HG02884 (cell line): Measurements from ENCODE around the gene MBNL1.

Source experiments
- ATAC-seq: cut with Tn5 transposase; IDR thresholded peaks from one replicate; pipeline ENCODE4 v1.9.1; 2021; ENCODE audit warnings: mild to moderate bottlenecking, moderate library complexity; ENCODE audit not compliant: unreplicated experiment

MBNL1 gene

DNA sequence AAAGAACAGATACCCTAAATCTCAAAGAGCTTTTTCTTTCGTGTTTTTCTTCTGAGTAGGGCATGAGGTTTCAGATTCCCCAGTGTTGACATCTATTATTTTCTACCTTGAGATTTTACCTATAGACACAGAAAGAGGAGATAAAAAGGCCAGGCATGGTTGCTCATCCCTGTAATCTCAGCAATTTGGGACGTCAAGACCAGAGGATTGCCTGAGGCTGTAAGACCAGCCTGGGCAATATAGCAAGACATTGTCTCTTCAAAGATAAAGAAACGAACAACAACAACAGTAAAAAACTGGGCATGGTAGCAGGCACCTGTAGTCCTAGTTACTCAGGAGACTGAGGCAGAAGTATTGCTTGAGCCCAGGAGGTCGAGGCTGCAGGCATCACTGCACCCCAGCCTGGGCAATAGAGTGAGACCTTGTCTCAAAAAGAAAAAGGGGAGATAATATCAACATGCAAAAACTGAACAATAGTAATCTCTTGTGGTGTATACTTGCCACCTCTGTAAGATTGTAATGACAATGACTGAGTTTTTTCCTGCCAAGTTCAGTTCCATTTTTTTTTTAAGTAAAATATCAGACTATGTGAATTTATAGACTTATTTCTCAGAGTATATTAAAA, 71.3 kb downstream of the MBNL1 start:
- no peak for ATAC-seq

DNA sequence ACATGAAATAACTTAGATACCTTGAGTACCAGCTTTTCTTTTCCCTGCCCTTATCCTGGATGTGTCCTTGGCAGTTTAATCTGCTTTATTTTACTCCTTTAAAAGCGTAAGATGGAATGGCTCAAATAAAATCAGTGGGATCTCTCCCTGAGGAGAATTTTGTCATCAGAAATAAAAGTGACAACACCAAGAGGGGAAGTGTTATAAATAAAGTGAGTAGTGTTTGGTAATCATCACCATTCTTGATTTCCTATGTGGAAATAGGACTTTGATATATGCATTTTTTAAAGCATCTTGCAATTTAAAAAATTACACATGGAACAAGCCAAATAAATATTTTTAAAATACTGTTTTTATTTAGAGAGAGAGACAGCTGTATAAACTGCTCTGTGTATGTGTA, 76.5 kb downstream of the MBNL1 start:
- ATAC-seq: no peak

DNA sequence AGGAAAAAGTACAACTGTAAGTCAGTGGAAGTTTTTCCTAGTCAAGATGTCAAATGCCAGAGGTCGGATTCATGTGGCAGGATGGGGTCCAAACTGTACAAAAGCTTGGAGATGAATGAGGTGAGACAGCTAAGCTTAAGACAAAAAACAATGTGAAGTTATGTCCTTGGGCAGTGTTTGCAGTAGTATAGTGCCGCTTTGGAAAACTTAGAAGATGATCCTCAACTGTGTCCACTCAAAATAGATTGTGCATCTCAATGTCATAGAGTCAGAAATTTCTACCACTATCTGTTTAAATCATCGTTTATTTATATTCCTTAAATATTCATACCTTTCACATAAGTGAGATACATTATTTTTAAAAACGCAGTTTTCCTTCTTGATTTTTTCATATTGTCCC, 77.3 kb downstream of the MBNL1 start:
- no peak for ATAC-seq

DNA sequence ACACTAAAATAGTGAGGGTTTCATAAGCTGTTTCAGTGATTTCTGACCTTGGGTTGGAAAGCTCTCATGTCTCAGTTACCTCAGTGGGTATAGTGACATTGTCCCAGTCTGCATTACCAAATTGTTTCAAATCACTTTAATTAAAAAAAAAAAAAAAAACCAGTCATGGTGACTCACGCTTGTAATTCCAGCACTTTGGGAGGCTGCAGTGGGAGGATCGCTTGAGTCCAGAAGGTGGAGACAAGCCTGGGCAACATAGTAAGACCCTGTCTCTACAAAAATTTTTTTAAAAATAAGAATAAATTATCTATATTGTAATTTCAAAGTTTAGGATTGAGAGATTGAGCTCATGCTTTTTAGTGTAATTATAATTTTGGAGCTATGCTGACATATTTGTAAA, 78.0 kb downstream of the MBNL1 start:
- no peak for ATAC-seq

DNA sequence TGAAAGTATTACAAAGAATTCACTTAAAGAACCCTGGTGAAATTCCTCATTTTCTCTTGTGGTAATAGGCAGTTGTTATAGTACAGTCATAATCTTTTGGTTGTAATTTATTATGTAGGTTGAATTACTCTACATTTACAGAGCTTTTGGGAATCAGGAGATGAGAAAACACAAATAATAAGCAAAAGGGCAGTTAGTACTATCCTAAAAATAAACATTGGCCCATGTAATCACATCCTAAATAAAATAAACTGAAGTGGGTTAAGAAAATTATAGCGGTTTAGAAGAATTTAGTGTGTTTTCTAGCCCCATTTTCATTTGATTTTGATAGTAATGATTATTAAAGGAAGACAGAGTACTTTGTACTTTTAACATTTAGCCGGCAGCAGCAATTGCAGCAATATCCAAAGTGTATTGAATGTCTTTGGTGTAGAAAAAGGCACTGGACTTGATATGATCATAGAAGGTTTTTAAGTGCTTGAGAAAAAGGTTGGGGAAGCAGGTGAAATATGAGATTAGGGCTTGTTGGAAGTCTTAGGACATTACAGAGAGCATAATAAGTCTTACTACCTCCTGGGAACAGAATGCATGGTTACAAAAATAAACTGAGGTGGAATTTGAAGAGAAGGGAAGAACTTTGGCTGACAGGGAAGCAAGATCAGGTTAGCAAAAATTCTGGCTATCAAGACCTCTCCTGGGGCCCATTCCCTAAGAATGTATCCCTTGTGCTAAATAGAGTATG, 79.9 kb downstream of the MBNL1 start:
- ATAC-seq: no peak

DNA sequence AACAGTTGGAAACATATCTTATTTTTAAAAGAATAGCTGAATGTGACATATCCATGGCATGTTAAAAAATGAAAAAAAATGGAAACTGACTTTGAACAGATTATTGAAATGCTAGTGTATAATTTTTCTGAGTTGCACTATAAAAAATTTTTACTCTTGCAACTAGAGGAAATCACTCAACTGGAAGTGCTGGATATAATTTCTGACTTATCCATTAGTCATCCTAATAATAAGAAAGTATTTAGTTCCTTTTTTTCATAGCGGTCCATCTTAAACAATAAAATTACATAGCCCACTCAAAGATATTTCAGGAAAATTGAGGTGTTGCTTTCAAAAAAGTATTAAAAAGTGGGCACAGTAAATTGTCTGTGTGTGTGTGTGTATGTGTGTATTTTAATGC, 80.7 kb downstream of the MBNL1 start:
- ATAC-seq: no peak

DNA sequence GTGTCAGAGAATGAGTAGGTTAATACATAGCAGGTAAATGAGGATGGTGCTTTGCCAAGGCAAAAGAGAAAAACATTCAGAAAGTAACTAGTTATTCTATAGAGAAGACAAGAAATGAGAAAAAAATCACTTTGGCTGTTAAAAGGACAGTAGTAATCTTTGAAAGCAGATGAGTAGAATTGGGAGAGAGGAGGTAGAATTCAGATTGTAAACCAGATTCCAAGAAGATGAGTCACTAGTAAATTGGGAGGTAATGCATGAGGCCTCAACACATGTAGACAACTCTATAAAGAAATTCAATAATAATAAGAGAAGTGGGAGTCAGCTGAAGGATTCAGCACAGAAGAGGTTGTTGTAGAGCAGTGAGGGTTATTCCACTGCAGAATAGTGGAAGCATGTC, 81.4 kb downstream of the MBNL1 start:
- ATAC-seq: no peak

DNA sequence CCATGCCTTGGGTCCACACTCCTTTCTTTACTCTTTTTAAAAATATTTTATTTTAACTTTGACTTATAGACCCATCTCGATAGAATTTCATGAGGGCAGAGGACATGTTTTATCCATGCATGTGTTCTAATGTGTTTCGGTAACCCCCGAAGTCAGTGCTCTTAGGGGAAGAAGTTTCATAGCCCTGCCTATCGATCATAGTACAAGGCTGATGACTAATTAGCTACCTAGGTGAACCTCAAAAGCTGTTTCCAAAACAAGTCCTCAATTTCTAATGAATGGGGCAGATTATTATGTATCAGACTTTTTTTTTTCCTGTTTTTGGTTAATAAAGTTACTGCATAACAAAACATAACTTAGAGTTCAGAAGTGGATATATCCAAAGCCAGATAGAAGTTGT, 82.0 kb downstream of the MBNL1 start:
- ATAC-seq: no peak

DNA sequence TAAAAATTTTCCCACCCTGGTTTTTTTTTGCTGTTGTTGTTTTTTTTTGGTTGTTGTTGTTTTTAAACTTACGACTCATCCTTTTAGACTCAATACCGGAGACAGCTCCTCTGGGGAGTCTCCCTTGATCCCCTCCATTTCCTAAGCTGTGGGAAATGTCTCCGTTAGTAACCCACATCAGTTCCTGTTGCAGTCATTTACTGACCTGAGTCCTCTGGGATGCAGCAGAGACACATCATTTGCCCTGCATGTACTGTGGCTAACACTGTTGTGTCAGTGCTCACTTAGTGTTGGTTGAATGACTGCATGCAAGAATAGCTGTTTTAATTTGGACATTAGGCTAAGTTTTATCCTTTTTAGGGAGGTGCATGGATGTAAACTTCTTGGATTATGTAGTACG, 83.8 kb downstream of the MBNL1 start:
- ATAC-seq: no peak

DNA sequence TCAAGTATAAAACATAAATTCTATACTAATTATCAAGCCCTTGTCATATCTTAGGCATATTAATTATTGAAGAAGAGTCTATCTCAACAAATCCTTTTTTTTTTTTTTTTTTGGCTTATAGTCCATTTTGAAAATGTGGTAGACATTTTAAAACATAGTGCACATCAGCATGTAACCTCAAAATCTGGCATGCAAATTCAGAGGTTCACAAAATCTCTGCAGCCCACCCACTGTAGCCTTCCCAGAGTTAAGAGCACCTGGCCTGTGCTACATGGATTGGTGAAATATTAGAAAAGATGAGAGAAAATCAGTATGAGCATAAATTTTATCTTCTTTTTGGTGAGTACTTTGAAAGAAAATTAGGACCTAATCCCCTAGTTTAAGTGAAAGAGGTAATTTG, 84.8 kb downstream of the MBNL1 start:
- ATAC-seq: no peak

DNA sequence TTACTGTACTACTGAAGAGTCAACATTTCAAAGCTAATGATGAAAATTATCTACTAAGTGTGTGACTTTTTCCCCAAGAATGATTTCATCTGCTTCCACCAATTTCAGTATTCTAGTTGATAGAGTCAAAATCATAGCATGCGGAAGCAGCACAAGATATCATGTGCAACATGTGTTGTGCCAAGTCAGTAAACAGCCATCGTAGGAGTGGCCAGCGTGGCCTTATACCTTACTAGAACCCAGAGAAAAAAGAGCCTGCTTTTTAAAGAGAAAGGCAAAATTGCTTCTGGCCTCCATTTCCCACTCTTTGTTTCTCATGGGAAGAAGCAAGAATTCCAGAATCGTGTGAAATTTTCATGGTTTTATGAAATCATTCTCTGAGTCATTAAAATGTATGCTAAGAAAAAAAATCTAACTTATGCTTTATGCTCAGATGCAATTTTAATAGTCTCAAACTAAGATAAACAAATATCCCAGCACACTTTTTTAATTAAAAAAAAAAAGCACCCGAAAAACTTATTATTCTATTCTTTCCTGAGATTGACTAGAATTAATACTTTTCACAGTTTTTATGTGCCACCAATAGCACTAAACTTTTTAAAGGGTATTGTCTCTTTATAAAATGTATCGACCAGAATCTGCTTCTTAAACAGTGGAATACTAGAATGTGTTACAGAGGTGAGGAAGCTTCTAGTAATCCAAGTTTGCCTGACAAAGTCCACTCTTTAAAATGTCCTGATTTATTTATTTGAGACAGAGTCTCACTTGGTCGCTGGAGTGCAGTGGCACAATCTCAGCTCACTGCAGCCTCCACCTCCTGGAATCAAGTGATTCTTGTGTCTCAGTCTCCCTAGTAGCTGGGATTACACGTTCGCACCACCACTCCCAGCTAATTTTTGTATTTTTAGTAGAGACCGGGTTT, 87.3 kb downstream of the MBNL1 start:
- ATAC-seq: no peak

DNA sequence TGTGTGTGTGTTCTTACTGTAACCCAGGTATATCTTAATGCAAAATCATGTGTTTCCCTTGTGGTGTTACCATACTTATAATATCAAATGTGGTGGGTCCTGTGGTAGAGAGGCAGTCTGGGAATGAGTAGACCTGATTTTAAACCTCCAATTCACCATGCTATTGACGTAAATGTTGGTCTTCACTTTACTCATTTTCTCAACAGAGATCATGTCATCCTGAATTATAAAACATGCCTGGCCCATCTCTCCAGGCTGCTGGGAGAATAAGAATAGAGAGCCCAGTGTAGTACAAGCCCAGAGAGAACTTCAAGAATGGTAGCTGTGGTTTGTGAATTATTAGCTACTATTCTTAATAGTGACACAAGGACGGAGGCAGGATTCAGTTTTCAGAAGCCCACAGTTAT, 88.1 kb downstream of the MBNL1 start:
- ATAC-seq: peak; percentile 48

DNA sequence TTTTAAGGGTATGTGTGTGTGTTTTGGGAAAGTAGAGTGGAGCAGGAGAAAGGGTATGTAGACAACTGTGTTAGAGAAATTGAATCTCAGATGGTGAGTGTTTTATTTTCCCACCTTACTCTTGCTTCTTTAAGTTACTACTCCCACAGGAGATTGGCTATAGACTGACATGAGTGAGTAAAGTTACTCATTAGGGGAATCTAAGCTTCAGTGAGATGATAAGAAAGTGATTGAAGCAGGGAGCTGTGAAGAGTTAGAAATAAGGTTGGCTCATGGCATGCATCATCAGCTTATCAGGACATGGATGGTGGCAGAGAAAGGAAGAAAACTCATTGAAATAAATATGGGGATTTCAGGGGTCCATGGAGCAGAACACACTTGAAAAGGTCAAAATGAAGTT, 88.9 kb downstream of the MBNL1 start:
- ATAC-seq: no peak

DNA sequence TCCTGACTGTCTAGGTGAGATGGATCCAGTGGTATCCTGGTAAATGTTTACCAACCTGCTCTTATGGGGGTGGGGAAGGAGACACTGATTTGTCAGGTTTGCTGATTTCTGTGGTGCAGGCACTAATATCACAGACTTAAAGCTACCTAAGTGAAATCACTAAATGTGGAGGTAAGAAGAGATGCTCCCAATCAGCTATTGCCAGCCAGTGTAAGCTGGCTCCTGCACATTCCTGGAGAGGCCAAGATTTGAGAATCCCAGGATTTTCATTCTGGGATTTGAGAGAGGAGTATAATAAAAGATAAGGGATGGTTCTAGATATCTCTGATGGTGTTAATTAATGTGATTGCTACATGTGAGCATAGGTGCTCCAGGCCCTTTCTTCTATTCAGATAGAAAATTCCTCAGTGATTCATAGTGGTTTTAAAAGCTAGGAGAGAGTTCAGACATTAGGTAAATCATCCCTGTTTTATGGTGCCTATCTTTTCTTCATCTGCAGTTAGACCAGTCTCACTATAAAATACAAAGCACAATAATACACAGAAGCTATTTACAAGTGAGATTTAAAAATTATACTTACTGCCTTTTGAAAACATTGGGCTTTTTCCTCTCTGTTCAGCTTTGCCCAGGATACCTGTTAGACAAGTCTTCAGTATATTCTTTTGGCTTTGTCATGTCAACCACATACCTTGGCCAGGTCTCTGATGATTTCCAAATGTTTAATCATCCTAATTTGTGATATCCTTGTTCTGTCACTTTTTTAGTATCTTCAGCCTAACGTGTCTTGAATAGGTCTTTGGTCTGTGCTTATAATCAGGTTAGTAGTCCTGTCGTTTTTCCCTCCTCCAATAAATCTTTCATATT, 90.9 kb downstream of the MBNL1 start:
- ATAC-seq: no peak

DNA sequence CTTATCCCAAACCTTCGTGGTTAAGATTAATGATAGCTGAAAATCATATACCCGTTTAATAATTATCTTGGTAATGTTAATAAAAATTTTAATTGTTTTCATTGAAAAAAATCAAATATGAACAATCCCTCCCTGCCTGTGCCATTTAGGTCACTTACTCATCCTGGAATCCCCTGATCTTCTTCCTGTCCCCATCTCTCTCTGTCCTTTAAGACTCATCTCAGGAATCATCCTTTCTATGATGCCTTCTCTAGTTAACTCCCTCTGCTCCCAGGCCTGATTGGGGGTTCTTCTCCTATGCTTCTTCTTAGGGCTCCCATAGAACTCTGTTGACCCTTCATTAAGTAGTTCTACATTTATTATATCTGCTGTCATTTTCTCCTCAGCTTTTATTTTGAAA, 91.6 kb downstream of the MBNL1 start:
- ATAC-seq: no peak

DNA sequence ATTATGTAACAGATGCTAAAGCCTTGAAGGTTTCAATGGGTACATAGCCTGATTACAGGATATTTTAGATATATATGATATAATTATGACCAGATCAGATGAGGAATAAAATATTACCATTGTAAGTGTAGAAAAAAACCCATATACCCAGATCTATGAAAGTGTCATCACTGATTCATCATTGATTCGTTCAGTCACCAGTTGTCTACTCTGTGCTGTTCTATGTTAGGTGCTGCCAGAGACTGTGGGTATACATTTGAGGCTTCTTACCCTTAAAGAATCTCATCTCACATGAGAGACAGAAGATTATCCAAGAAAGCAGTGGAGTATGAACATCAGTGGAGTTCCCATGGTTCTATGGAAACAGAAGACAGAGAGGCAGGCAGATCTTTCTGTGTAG, 92.2 kb downstream of the MBNL1 start:
- no peak for ATAC-seq

DNA sequence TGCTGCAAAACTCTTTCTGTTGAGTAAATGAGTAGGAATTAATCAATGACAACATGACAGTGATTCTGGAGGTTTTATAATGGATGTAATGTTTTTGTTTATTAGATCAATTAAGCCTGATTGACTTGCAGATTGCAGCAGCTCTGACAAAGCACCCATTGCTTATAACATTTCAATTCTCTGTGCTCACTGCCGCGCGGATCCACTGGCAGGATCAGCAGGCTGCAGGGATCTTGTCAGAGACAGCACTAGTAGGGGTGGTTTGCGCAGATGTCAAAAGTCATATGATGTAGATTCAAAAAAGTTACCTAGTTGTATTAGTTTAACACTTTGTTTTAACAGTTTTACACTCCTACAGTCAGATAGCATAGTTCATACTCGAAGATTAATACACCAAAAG, 93.4 kb downstream of the MBNL1 start:
- no peak for ATAC-seq

DNA sequence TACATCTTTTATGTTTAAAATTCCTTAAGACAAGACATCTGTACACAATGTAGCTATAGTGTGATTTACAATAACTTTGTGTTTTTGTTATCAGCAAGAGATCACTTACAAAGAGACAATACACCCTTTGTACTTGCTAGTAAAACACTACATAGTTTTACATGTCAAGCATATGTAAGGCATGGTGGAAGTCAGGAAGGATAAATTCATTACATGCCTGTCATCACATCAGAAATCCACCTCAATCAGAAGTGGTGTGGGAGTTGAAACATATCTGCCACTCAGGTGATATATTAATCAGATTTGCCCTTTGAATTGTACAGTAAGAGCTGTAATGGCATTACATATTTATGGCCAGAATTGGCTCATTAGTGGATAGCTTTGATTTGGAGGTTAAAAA, 95.5 kb downstream of the MBNL1 start:
- no peak for ATAC-seq

DNA sequence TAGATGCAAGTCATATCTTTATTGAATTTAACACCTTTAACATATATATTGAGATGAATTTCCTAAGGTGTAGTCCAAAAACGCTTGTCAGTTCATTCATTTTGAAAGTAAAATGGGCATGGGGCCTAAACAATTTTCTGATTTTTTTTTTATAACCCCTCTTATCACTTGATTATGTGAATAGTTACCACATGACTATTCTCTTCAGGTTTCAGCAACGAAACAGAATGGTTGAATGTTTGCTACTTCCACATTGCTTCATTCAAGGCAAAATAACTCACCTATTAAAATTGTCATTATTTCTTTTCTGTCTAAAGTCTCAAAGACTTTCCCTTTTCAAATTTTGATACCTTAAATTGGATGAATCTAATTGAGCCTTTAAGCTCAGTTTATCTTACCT, 96.4 kb downstream of the MBNL1 start:
- ATAC-seq: no peak

DNA sequence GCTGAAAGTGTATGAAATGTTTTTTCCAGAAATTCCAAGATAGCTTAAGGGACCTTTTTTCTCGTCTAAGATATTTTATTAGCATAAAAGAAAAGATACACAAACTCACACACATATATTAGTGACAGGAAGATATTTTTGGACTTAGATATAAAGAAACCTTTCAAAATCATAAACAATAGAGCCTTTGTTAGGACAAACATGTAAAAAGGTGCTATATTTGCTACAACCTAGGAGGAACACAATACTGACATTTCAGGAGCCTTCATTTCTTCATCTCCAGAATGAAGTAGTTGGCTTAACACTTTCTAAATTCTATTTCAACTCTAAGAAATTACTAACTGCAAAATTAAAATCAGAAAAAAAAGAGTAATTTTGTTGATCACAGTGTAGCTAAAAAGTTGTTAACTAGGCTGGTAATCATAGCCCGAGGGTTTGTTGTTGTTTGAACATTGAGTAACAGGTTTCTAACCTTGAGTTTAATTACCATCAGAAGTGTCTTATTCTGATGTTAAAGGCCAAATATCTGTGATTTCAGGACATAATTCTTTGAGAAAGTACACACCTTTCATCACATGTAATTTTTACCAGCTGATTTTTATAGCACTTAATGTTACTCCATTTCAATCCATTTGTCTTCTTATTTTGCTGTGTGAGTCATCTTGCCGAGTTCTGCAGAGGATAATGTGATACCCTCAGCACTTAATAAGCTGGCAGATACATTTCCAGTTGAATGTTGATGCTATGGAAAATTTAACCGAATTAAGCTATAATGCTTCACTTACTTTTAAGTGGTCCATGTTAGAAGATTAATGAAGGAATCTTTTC, 97.3 kb downstream of the MBNL1 start:
- ATAC-seq: no peak
